HG02885 (cell line): Measurements from ENCODE around the gene FMNL2.

Experiments
- ATAC-seq: cut with Tn5 transposase; IDR thresholded peaks from one replicate; pipeline ENCODE4 v1.9.1; 2021; ENCODE audit warnings: mild to moderate bottlenecking; ENCODE audit not compliant: unreplicated experiment, poor library complexity

FMNL2 gene

DNA sequence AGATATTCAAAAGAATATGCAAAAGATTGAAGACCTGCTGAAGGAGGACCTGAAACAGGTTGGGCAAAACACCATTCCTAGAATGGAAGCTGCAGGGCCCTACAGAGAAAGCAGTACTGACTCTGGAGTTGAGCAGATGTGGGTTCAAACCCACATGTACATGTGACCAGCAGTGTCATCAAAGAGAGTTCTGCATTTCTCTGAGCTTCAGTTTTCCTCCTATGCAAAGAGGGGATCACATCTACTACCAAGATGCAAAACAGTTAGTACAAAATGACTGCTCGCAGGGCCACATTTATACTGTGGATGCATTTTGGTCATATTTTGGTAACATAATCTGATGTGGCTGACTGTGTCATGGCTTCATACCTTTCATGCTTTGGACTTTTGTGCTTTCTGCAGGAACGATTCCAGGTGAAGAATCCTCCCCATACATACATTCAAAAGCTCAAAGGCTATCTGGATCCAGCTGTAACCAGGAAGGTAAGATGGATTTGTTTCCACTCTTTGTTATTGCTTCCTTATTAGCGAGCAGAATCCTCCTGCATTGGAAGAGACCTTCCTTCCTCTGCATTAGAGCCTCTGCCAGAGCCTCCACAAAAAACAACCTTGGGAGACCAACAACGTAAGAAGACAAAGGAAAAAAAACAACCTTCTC is 207.5 kb downstream of the FMNL2 start:
- ATAC-seq, result peak; percentile 52

DNA sequence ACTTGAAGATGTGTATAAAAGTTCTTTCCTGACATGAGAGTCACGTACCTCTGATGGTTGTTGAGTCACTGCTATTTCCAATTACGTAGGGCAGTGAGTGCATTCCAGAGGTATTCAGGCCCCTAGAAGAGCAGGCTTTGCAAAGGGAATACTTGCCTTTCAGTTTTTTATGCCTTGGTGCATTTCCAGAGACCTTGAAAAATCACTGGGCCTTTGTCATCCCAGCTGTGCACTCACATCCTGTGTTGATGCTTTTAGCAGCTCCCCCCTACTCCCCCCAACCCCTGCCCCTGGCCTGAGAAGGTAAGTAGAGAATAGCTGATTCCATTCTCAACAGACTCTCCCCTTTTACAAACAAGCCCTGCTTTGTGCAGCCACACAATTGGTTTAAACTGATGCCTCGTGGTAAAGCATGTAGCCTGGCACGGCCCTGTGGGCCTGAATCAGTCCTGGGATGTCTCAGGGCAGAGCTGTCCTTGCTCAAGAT is 208.1 kb downstream of the FMNL2 start:
- no peak for ATAC-seq

DNA sequence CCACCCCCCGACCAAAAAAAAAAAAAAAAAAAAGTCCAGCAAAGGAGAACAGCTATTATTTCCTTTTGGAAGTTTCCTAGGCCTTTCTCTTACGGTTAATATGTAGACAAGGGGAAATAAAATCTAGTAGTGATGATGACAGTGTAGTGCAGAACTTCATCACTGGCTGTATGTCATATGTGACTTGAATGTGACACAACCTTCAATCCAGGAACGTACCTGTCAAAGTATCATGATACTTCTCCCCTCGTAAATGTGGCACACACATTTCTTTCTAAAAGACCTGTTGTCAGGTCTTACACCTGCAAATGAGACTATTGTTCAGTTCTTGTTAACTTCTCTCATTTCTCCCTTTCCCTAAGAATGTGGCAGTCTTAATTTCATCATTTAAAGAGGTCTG is 208.7 kb downstream of the FMNL2 start:
- no peak for ATAC-seq

DNA sequence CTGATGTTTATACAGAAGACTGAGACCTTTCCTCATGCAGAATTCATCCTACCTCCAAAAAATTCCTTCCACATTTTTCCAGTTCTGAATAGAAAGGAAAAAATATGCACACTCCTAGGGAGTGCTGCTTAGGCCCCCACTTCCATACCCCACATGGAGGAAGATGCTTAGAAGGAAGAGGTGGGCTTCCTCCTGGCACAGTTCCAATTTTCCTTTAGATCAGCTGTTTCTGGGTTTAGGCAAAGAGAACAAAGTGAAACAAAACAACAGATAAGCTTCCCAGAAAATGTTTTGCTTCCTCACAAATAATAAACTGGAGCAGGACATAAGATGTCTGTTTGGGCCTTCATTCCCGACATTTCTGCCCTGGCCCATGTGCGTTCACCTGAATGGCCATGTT is 209.7 kb downstream of the FMNL2 start:
- no peak for ATAC-seq

DNA sequence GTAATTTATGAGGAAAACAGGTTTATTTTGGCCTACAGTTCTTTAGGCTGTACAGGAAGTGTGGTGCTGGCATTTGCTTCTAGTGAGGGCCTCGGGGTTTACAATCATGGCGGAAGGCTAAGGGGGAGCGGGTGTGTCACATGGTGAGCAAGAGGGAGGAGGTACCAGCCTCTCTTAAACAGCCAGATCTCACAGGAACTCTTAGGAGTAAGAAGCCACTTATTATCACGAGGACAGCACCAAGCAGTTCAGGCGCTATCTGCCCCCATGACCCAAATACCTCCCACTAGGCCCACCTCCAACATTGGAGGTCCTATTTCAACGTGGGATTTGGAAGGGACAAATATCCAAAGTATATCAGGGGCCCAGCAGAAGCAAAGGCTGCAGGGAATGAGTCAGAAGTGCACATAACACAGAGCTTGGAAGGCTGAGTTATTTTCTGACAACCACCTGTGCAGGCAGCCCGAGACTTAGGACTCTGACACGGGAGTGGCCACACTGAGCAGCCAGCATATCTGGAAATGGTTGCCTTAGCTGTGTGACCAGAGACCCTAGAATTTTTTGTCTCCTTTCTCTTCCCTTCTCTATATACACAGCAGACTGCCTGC is 211.4 kb downstream of the FMNL2 start:
- ATAC-seq, result no peak

DNA sequence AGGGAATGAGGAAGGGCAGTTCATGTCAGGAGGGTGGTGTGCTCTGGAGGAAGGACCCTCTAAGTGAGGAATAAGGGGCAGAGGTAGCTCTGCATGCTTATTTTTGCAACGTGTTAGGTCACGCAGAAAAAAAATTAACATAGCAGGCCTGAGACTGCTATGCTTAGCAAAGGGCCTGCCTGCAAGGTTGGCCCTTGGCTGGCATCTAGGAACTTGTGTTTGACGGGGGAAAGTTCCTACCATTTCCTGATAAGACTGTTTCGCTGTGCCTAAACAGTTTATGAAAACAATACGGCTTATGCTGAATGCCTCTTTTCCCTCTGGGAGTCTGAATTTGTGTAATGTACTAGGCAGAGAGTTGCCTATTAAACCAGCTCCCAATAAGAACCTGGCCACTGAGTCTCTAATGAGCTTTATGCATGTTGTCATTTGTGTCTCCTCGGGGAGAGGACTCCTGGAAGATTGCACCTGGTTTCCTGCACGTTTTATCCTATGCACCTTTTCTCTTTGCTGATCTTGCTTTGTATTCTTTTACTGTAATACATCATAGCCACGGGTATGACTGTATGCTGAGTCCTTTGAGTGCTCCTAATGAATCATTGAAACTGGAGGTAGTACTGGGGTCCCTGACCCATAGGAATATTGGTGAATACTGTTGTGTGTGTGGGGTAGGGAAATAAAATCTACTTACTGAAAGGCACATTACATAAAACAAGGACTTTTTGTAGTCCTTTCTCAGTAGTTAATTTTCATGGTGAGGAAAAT is 213.3 kb downstream of the FMNL2 start:
- ATAC-seq, result no peak

DNA sequence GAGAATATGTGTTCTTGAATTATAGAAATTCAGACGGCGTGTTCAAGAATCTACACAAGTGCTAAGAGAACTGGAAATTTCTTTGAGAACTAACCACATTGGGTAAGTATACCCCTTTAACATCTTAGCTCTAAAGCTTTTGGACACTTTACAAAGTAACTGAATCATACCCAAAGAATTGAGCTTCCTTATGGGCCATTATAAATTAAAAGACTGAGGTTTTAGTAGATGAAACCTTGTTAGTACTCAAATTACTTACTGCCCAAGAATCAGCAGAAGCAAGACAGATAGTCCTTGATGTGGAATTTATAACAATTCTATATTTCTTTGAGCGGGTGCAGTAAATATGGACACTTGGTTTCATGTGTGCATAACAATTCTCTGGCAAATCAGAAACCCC is 214.0 kb downstream of the FMNL2 start:
- no peak for ATAC-seq

DNA sequence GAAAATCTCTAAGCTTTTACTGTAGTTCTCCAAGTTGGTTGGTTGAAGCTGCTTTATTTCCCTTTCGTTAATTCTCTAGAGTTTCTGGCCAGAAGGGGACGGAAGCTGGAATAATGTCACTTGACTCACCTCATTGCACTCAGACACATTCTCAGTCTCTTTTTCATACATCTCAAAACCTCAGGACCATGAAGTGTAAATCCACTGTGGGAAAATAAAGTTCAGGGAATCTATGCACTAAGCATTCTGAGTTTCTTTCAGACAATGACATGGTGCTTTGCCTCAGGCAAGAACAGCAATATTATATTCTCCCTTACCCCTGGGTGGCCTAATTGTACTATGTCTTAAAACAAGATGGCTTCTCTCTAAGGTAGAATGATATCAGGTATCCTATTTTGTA is 214.4 kb downstream of the FMNL2 start:
- ATAC-seq, result no peak

DNA sequence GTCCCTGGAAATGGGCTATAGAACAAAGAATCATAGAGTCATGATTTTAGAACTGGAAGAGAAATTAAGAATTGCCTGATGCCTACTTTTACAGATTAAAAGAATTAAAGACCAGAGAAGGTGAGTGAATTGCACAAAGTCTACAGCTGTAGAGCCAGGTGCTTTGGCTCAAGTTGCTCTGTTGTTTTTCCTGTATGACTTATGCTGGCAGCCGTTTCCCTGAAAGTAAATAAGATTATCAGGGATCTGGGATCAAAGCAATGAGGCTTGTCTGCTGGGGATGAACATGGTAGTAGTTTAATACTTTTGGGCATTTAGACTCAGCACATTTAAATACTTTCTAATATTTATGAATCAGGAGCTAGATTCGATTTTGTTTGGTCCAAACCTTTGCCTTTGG is 215.4 kb downstream of the FMNL2 start:
- no peak for ATAC-seq

DNA sequence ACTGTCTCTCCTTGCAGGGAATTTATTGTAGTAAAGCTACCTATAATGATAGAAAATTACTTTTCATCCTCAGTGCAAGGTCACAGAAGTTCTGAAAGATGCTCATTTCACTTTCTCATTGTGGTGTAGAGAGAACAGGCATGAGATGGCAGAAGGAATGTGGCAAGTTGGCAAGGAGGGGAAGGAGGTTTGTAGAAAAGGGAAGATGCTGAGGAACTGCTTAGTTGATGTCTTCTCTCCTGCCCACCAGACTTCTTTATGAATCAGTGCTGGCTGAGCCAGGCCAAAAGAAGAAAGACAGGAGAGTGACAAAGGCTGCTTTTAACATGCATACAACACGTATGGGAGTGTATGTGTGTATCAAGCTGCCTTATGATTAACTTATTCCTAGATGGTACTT is 217.9 kb downstream of the FMNL2 start:
- no peak for ATAC-seq

DNA sequence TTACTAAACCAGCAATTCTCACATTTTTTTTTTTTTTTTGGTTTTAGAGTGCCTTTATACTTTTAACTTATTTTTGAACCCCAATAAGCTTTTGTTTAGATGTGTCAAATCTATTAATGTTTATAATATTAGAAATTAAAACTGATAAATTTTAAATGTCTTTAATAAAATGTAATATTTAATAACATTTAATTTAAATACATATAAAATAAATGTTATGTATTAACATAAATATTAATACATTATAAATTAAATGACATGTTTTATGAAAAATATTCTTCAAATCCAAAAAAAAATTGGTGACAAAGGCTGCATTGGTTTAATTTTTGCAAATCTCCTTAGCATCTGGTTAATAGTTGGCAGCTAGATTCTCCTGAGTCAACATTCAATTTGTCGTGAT is 218.5 kb downstream of the FMNL2 start:
- ATAC-seq, result no peak

DNA sequence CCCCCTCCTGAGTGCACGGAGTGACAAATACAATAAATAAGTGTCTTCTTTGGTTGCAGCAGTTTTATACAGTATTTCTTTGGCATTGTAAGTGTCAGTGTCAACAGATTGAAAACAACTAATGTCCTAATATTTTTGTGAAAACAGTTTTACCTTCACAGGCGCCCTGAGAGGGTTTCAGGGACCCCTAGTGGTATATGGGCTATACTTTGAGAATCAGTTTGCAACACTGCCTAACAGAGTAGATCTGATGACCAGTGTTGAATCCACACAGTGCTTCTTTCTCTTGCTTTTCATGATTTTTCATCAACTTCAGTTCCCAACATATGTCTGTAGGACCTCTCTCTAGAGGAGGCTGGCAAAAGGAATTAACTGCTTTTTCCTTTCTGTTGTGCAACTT is 220.1 kb downstream of the FMNL2 start:
- ATAC-seq, result no peak

DNA sequence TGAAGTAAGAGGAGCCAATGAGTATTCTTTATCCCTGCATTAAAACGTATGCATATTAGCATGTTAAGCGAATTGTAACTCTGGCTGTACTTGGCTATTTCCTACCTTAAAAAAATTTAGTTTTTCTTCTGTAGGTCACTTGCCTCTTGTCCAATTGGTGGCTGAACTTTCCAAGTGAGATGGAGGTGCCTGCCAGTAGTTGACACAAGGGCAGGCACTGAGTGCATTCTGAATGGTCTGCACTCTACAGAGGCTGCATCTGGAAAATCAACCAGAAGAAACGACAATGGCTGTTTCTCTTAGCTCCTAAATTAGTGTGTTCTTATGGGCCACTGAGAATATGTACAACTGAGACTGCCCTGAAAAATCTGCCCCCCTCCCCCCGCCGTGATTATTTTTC is 221.5 kb downstream of the FMNL2 start:
- no peak for ATAC-seq

DNA sequence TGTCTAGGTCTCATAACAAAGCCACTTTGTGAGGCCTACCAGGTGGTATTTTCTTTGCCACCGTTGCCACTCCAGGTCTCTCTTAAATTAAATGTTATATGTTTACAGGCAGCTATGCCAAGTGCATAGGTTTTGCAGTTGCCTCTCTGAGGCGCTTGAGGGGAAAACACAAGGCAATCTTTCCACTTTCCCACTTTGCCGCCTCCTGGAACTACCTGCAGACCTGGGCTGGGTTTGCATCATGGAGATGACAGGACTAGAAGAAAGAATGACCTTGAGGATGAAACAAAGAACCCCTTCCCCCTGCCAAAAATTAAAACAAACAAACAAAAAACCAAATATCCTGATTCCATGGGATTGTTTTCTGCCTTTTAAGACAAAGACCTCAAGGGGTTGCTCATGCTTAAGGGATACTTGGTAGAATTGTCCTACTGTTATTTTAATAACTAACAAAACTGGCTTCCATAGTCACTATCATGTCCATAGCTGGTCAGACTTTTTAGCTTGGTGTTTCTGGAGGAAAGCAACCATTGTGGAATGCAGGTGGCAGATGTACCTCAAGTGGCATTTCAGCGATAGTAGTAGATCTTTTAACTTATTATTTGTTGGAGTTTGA is 222.4 kb downstream of the FMNL2 start:
- ATAC-seq, result no peak

DNA sequence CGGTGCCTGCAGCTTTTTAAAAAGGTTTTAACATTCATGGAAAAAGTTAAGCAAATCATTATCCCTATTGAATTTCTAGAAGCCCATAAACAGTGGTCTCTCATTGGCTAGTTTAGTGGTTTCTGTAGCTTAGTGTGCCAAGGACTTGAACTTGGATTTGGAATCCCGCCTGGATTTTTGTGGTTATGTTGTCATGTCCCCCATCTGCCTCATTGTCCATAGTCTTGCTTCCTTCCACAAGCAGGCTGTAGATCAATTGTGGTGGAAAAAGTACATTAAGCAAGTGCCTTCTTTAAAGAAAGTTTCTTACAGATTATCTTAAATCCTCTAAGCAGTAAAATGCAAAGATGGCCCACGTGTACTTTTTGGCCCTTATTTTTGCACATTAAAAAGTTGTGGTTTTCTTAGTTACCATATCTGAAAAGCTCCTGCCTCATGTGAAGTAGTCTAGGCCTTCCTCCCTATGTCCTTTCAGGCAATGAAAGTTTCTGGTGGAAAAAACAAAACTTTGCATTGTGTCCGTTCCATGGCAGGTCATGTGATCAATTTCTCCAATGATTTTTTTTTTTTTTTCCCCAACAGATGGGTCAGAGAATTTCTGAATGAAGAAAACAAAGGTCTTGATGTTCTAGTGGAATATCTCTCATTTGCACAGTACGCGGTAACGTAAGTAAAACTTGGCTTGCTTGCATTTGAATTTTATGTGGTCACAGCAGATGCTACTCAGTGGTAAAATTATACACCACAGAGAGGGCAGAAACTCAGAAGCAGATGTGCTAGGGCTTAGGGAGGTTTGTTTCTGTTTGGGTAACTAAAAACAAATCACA is 223.4 kb downstream of the FMNL2 start:
- ATAC-seq, result no peak

DNA sequence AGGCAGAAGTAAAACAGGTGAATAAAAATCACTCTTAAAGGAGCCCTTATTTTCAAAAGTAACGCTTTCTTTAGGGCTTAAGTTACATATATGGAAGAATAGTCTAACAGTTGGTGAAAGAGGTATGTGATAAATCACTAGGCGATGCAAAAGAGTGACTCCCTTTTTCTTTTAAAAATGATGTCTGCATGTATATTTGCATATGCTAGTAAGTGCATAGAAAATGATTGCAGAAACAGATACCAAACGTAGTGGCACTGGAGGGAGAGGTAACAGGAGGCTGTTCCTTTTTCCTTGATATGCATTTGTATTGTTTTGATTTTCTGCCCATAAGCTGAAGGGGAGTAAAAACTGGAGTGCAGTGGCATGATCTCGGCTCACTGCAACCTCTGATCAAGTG is 224.0 kb downstream of the FMNL2 start:
- no peak for ATAC-seq

DNA sequence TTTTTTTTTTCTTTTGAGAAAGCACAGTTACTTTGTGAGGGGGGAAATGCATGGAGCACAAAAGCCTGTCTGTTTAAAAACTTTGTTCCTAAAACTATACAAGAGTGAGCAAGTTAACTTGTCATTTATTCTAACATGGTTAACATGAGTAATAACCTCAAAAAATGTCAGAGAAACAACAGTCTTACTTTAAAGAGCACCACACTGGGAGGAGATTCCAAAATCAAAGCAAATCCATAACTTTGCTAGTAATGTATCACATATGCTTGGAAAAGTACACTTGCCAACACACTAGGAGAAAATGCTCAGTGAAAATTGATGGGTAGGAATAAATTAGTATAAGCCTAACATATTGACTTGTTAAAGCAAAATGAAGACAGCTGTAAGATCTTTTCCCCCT is 225.2 kb downstream of the FMNL2 start:
- ATAC-seq, result no peak

DNA sequence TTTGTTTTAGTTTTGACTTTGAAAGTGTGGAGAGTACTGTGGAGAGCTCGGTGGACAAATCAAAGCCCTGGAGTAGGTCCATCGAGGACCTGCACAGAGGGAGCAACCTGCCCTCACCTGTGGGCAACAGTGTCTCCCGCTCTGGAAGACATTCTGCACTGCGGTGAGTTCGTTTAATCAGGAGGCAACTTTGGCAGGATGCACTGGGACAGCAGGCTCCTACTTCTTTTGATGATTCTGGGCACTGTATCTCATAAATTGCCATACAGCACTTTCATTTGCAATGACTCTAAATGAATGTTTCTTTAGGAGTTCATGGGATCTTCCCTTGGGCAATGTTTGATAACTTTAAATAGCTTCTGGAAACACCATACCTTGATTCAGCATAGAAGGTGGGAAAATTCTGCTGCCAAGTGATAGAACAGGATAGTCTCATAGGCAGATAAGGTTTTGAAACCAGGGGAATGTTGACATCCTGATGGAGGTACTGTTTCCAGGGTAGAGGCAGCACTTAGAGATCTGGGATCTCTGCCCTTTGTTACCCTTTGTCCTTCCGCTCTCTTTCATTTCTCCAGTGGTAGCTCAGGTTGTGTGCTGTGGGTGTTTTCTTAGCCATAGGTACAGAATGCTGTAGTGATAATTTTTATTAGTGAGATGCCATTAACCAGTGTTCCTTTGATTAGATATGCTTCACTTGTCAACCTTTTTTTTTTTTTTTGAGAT is 226.1 kb downstream of the FMNL2 start:
- no peak for ATAC-seq

DNA sequence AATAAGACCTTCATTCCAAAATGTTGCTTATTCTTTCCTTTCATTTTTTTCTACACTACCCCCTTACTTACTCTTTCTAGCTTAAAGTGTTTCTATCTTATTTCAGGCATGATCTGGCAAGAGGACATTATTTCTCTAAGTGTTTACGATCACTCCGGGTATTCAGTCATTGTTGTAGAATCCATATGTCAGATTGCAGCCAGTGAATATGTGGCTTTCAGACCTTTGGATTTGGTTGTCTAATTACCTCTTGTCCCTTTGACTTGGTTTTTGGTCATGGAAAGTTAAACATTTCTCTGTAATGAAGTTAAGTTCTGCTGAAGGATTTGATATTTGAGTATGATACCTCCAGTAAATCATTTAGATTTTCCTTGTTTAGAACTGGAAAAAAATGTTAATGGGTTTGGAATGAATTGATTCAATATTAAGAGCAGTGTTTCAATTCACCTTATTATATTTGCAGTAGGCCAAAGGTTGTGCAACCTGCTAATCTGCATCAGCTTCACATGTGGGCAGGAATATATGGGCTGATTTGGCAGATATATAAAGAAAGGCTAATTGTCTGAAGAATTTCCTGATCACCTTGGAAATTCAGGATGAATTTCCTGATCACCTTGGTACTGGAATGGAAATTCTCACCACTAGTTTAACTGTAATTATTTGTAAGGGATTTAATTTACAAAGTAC is 227.4 kb downstream of the FMNL2 start:
- ATAC-seq, result no peak
